ENCODE data around the gene CCDC68. TPM values are rescaled to one million over a fixed set of nuclear protein-coding genes. Genes with fewer than 3 reads are reported as not detected.

Gene CCDC68
- total RNA-seq, 2 donors from 2014 or later: 10.1 to 18.4 TPM

DNA sequence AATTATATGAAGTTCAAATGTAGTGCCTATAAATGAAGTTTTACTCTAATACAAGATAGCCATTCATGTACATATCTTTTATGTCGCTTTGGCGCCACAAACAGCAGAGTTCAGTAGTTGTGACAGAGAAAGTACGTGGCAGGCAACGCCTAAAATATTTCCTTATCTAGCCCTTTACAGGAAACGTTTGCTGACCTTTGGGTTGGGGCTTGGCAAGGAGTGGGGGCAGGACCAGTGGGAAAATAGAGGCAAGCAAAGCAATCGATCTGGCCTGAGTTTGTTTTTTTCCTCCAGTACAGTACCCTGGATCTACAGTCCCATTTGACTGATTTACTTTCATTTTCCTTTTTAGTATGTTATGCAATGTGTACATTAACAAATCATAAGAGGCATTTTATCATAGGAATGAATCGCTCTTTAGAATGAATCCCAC is 13.1 kb downstream of the CCDC68 start:
- H3K9me3 ChIP-seq: no peaks in the 10 kb centered on the region
- H3K4me1 ChIP-seq (ENCODE audit: control insufficient read depth in 1 of 2, low read depth in 2 of 2): peaks cover 0 to 11% of the 10 kb centered on the region in 2 donors
- no peaks in the 10 kb centered on the region for H3K27me3 ChIP-seq (replicated peaks; ENCODE audit: insufficient read depth)
- H3K4me3 ChIP-seq: peak overlapping the region; percentile 70
- DNase-seq (ENCODE audit: low spot score): no peak
- TF ChIP-seq, protein P1, sequence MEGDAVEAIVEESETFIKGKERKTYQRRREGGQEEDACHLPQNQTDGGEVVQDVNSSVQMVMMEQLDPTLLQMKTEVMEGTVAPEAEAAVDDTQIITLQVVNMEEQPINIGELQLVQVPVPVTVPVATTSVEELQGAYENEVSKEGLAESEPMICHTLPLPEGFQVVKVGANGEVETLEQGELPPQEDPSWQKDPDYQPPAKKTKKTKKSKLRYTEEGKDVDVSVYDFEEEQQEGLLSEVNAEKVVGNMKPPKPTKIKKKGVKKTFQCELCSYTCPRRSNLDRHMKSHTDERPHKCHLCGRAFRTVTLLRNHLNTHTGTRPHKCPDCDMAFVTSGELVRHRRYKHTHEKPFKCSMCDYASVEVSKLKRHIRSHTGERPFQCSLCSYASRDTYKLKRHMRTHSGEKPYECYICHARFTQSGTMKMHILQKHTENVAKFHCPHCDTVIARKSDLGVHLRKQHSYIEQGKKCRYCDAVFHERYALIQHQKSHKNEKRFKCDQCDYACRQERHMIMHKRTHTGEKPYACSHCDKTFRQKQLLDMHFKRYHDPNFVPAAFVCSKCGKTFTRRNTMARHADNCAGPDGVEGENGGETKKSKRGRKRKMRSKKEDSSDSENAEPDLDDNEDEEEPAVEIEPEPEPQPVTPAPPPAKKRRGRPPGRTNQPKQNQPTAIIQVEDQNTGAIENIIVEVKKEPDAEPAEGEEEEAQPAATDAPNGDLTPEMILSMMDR (IDR thresholded peaks at IDR 0.05): no peak
- H3K27ac ChIP-seq: no peak overlapping the region
- no peak for ATAC-seq (ENCODE audit: insufficient number of reproducible peaks, low FRiP score, low read depth)
- no peaks in the 10 kb centered on the region for H3K36me3 ChIP-seq

DNA sequence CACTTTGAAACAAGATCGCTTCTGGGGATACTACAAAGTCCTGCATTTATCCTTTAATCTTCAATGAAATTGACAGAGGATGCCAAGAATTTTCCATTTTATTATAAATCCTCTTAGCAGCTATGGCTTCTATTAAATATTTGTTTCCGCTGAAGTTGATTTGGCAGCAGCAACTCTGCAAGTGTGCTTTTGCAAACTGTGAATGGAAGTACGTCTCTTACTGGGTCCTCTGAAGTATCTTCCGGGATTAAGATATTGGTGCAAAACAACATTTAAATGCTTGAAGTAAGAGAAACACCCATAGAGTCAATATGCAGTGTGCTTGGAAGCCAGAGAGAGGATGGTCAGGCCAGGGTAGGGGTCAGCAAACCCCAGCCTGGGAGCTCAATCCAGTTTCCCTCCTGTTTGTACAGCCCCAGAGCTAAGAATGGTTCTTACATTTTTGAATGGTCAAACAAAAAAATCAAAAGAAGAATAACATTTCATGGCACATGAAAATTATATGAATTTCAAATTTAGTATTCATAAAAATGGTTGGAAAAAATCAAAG is 13.6 kb downstream of the CCDC68 start:
- Histone ChIP-seq H3K9me3 (no peaks in the 10 kb centered on the region), H3K36me3 (no peaks in the 10 kb centered on the region), H3K27ac (no peak overlapping the region), H3K4me3 (peak overlapping the region; percentile 70), H3K27me3 (replicated peaks; ENCODE audit: insufficient read depth) (no peaks in the 10 kb centered on the region), H3K4me1 (ENCODE audit: control insufficient read depth in 1 of 2, low read depth in 2 of 2) (peaks cover 0 to 11% of the 10 kb centered on the region in 2 donors)
- TF ChIP-seq, protein P1 (IDR thresholded peaks at IDR 0.05): no peak
- ATAC-seq (ENCODE audit: insufficient number of reproducible peaks, low FRiP score, low read depth): no peak
- no peak for DNase-seq (ENCODE audit: low spot score)

DNA sequence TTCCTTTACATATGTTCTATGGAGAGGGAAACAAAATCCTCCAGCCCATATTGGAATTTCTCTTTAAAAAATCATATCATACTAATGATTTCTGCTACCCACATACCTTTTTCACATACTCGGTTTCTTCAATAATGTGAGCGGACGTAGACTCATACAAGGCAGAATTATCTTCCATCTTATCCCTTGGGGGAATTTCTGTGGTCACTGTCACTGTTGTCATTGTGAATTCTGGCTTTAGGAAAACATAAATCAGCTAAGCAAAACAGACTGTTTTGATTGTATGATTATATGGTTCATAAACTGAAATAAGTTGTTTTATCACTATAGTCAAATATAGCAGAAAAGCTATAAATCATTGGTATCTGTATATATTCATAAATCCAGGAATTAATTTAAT is 16.7 kb downstream of the CCDC68 start:
- H3K4me3 ChIP-seq: no peak overlapping the region
- no peak overlapping the region for H3K27ac ChIP-seq
- peaks cover 0 to 11% of the 10 kb centered on the region in 2 donors for H3K4me1 ChIP-seq (ENCODE audit: control insufficient read depth in 1 of 2, low read depth in 2 of 2)
- no peaks in the 10 kb centered on the region for H3K27me3 ChIP-seq (replicated peaks; ENCODE audit: insufficient read depth)
- TF ChIP-seq, protein P1 (IDR thresholded peaks at IDR 0.05): no peak
- no peaks in the 10 kb centered on the region for H3K9me3 ChIP-seq
- ATAC-seq (ENCODE audit: insufficient number of reproducible peaks, low FRiP score, low read depth): no peak
- H3K36me3 ChIP-seq: no peaks in the 10 kb centered on the region
- DNase-seq (ENCODE audit: low spot score): no peak

DNA sequence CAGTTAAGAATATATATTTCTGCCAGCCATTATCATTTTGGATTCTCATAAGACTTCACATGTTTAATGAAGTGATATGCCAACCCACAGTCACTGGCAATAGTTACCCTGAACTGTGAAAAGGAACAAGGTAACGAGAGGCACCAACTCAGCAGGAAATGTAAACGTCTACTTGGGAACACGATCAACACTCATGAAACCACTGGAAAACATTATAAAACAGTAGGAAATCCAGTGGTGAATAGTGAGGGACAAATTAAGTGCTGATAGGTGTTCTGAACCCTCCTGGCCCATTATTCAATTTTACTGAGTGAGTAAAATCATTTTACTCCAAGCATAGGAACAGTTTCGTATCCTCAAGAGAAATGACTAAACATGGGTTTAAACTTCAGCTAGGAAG is 17.1 kb downstream of the CCDC68 start:
- TF ChIP-seq, protein P1 (IDR thresholded peaks at IDR 0.05): no peak

GRCh38 chr18:54939361-54939917 is 19.8 kb downstream of the CCDC68 start:
- TF ChIP-seq, protein P1 (IDR thresholded peaks at IDR 0.05): no peak
- Histone ChIP-seq H3K4me3 (no peak overlapping the region), H3K4me1 (ENCODE audit: control insufficient read depth in 1 of 2, low read depth in 2 of 2) (no peaks in the 10 kb centered on the region), H3K36me3 (no peaks in the 10 kb centered on the region), H3K27ac (no peak overlapping the region), H3K9me3 (no peaks in the 10 kb centered on the region), H3K27me3 (replicated peaks; ENCODE audit: insufficient read depth) (no peaks in the 10 kb centered on the region)
- no peak for ATAC-seq (ENCODE audit: insufficient number of reproducible peaks, low FRiP score, low read depth)
- no peak for DNase-seq (ENCODE audit: low spot score)

More for the DNA sequence above, 17.1 kb downstream of the CCDC68 start:
- no peaks in the 10 kb centered on the region for H3K36me3 ChIP-seq
- no peaks in the 10 kb centered on the region for H3K27me3 ChIP-seq (replicated peaks; ENCODE audit: insufficient read depth)
- ATAC-seq (ENCODE audit: insufficient number of reproducible peaks, low FRiP score, low read depth) (no peak), DNase-seq (ENCODE audit: low spot score) (no peak)
- H3K27ac ChIP-seq: no peak overlapping the region
- H3K9me3 ChIP-seq: no peaks in the 10 kb centered on the region
- no peak overlapping the region for H3K4me3 ChIP-seq
- peaks cover 0 to 11% of the 10 kb centered on the region in 2 donors for H3K4me1 ChIP-seq (ENCODE audit: control insufficient read depth in 1 of 2, low read depth in 2 of 2)

Data from thoracic aorta (tissue), 2 donors.